Measurements from ENCODE around the gene SH3TC2. TPM values are rescaled to one million over a fixed set of nuclear protein-coding genes. Genes with fewer than 3 reads are reported as not detected.
A peak's percentile ranks its signal among the peaks of the same experiment; 100 is the strongest.

The SH3TC2 gene
- 1 to 10 TPM in 1 of 2 donors, under 1 TPM in 1; 0.66 to 2.5 TPM for total RNA-seq

GRCh38 chr5:149063017-149063687 lies at the start of gene SH3TC2:
Gene SH3TC2 (minus strand): TSS chr5:149063062. CDS start chr5:149063022, 40 bp downstream.
- TF ChIP-seq, protein P1, sequence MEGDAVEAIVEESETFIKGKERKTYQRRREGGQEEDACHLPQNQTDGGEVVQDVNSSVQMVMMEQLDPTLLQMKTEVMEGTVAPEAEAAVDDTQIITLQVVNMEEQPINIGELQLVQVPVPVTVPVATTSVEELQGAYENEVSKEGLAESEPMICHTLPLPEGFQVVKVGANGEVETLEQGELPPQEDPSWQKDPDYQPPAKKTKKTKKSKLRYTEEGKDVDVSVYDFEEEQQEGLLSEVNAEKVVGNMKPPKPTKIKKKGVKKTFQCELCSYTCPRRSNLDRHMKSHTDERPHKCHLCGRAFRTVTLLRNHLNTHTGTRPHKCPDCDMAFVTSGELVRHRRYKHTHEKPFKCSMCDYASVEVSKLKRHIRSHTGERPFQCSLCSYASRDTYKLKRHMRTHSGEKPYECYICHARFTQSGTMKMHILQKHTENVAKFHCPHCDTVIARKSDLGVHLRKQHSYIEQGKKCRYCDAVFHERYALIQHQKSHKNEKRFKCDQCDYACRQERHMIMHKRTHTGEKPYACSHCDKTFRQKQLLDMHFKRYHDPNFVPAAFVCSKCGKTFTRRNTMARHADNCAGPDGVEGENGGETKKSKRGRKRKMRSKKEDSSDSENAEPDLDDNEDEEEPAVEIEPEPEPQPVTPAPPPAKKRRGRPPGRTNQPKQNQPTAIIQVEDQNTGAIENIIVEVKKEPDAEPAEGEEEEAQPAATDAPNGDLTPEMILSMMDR (IDR thresholded peaks at IDR 0.05): no peak
- H3K36me3 ChIP-seq: no peaks in the 10 kb centered on the region
- peak; percentile 59 for DNase-seq
- H3K4me3 ChIP-seq: no peak within 1 kb of the TSS
- H3K9me3 ChIP-seq: no peaks in the 10 kb centered on the region
- intact Hi-C loops (cut with DNase I): no loop called here
- H3K27me3 ChIP-seq: no peaks in the 10 kb centered on the region
- peak within 1 kb of the TSS in 1 of 2 donors; percentile 13 for H3K9ac ChIP-seq (ENCODE audit: low read depth in 2 of 2, low read length in 2 of 2)
- H3K4me1 ChIP-seq: peaks cover 4% of the 10 kb centered on the region
- peak within 1 kb of the TSS; percentile 81 for H3K27ac ChIP-seq

GRCh38 chr5:149110406-149110805 lies 47.5 kb upstream of the SH3TC2 start:
- H3K4me1 ChIP-seq: no peaks in the 10 kb centered on the region
- no peak overlapping the region for H3K27ac ChIP-seq
- H3K27me3 ChIP-seq: no peaks in the 10 kb centered on the region
- no peak overlapping the region for H3K4me3 ChIP-seq
- DNase-seq: no peak
- H3K36me3 ChIP-seq: no peaks in the 10 kb centered on the region
- no peak overlapping the region for H3K9ac ChIP-seq (ENCODE audit: low read depth in 2 of 2, low read length in 2 of 2)
- H3K9me3 ChIP-seq: no peaks in the 10 kb centered on the region
- TF ChIP-seq, protein P1 (IDR thresholded peaks at IDR 0.05): no peak
- intact Hi-C loops (cut with DNase I): loop anchor here (5.0 kb wide), 2 partner anchors 73 to 368 kb away; no protein-coding TSS in a partner anchor

GRCh38 chr5:149108651-149109280 lies 45.9 kb upstream of the SH3TC2 start:
- Histone ChIP-seq H3K27ac (no peak overlapping the region), H3K4me3 (no peak overlapping the region), H3K9ac (ENCODE audit: low read depth in 2 of 2, low read length in 2 of 2) (no peak overlapping the region), H3K27me3 (no peaks in the 10 kb centered on the region), H3K4me1 (no peaks in the 10 kb centered on the region), H3K9me3 (no peaks in the 10 kb centered on the region), H3K36me3 (no peaks in the 10 kb centered on the region)
- intact Hi-C loops (cut with DNase I): no loop called here
- TF ChIP-seq, protein P1 (IDR thresholded peaks at IDR 0.05): no peak
- DNase-seq: no peak

DNA sequence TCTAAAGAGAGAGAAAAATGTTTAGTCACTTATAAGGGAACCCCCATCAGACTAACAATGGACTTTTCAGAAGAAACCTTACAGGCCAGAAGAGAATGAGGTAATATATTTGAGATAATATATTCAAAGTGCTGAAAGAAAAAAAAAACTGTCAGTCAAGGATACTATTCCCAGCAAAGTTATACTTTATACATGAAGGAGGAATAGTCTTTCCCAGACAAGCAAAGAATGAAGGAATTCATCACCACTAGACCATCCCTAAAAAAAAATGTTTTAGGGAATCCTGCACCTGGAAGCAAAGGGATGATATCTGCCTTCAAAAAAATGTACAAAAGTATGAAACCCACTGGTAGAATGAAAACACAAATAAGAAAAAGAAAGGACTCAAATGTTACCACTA lies 37.5 kb upstream of the SH3TC2 start:
- no peak for DNase-seq
- Histone ChIP-seq H3K4me3 (no peak overlapping the region), H3K4me1 (no peaks in the 10 kb centered on the region), H3K9me3 (no peaks in the 10 kb centered on the region), H3K27me3 (no peaks in the 10 kb centered on the region), H3K9ac (ENCODE audit: low read depth in 2 of 2, low read length in 2 of 2) (no peak overlapping the region), H3K27ac (no peak overlapping the region), H3K36me3 (no peaks in the 10 kb centered on the region)
- intact Hi-C loops (cut with DNase I): no loop called here
- TF ChIP-seq, protein P1 (IDR thresholded peaks at IDR 0.05): no peak

GRCh38 chr5:149099920-149100319 lies 37.1 kb upstream of the SH3TC2 start:
- no peaks in the 10 kb centered on the region for H3K36me3 ChIP-seq
- TF ChIP-seq, protein P1 (IDR thresholded peaks at IDR 0.05): no peak
- DNase-seq: no peak
- no peaks in the 10 kb centered on the region for H3K4me1 ChIP-seq
- no peak overlapping the region for H3K27ac ChIP-seq
- H3K9me3 ChIP-seq: no peaks in the 10 kb centered on the region
- H3K9ac ChIP-seq (ENCODE audit: low read depth in 2 of 2, low read length in 2 of 2): no peak overlapping the region
- H3K4me3 ChIP-seq: no peak overlapping the region
- H3K27me3 ChIP-seq: no peaks in the 10 kb centered on the region
- intact Hi-C loops (cut with DNase I): no loop called here
